ENCODE measurements around the gene CAMK2D. TPM values are rescaled to one million over a fixed set of nuclear protein-coding genes. Genes with fewer than 3 reads are reported as not detected.

CAMK2D gene
- total RNA-seq, 1 donor: 207 TPM

GRCh38 chr4:113588895-113589668 lies 172.5 kb downstream of the CAMK2D start:
- no peak overlapping the region for H3K27ac ChIP-seq (ENCODE audit: low read depth, low read length)
- H3K79me2 ChIP-seq (ENCODE audit: insufficient read depth, low read length): peaks cover 57% of the 10 kb centered on the region
- H3K4me3 ChIP-seq (ENCODE audit: insufficient read depth, low read length): no peak overlapping the region
- H3K9me3 ChIP-seq (ENCODE audit: low read depth, low read length): no peaks in the 10 kb centered on the region
- peaks cover 6% of the 10 kb centered on the region for H4K20me1 ChIP-seq (ENCODE audit: insufficient read depth, low read length)
- H2AFZ ChIP-seq (ENCODE audit: low read length): no peak overlapping the region
- DNase-seq (ENCODE audit: insufficient read length, low spot score, missing footprints): no peak
- TF ChIP-seq CTCF (IDR thresholded peaks at IDR 0.05; ENCODE audit: extremely low read depth, low read depth, low read length): no peak
- H3K4me1 ChIP-seq (ENCODE audit: insufficient read depth, low read length): peaks cover 18% of the 10 kb centered on the region
- H3K27me3 ChIP-seq (ENCODE audit: insufficient read depth, low read length): no peaks in the 10 kb centered on the region
- H3K4me2 ChIP-seq (ENCODE audit: insufficient read depth, low read length): no peak overlapping the region
- H3K36me3 ChIP-seq (ENCODE audit: insufficient read depth, low read length): peaks cover 6% of the 10 kb centered on the region

GRCh38 chr4:113587640-113588275 lies 173.8 kb downstream of the CAMK2D start:
- H3K4me1 ChIP-seq (ENCODE audit: insufficient read depth, low read length): peaks cover 19% of the 10 kb centered on the region
- no peak overlapping the region for H2AFZ ChIP-seq (ENCODE audit: low read length)
- DNase-seq (ENCODE audit: insufficient read length, low spot score, missing footprints): no peak
- peaks cover 6% of the 10 kb centered on the region for H4K20me1 ChIP-seq (ENCODE audit: insufficient read depth, low read length)
- H3K79me2 ChIP-seq (ENCODE audit: insufficient read depth, low read length): peaks cover 58% of the 10 kb centered on the region
- H3K9me3 ChIP-seq (ENCODE audit: low read depth, low read length): no peaks in the 10 kb centered on the region
- peaks cover 6% of the 10 kb centered on the region for H3K36me3 ChIP-seq (ENCODE audit: insufficient read depth, low read length)
- H3K4me2 ChIP-seq (ENCODE audit: insufficient read depth, low read length): no peak overlapping the region
- no peak overlapping the region for H3K27ac ChIP-seq (ENCODE audit: low read depth, low read length)
- TF ChIP-seq CTCF (IDR thresholded peaks at IDR 0.05; ENCODE audit: extremely low read depth, low read depth, low read length): no peak
- H3K27me3 ChIP-seq (ENCODE audit: insufficient read depth, low read length): no peaks in the 10 kb centered on the region
- H3K4me3 ChIP-seq (ENCODE audit: insufficient read depth, low read length): no peak overlapping the region

GRCh38 chr4:113587156-113587555 lies 174.4 kb downstream of the CAMK2D start:
- H3K4me1 ChIP-seq (ENCODE audit: insufficient read depth, low read length): peaks cover 18% of the 10 kb centered on the region

More at GRCh38 chr4:113587156-113587555, 174.4 kb downstream of the CAMK2D start:
- Histone ChIP-seq H3K27me3 (ENCODE audit: insufficient read depth, low read length) (no peaks in the 10 kb centered on the region), H3K79me2 (ENCODE audit: insufficient read depth, low read length) (peaks cover 62% of the 10 kb centered on the region), H3K27ac (ENCODE audit: low read depth, low read length) (no peak overlapping the region), H3K36me3 (ENCODE audit: insufficient read depth, low read length) (peaks cover 6% of the 10 kb centered on the region), H3K4me3 (ENCODE audit: insufficient read depth, low read length) (no peak overlapping the region), H4K20me1 (ENCODE audit: insufficient read depth, low read length) (peaks cover 6% of the 10 kb centered on the region), H3K9me3 (ENCODE audit: low read depth, low read length) (no peaks in the 10 kb centered on the region), H3K4me2 (ENCODE audit: insufficient read depth, low read length) (no peak overlapping the region), H2AFZ (ENCODE audit: low read length) (no peak overlapping the region)
- no peak for TF ChIP-seq CTCF (IDR thresholded peaks at IDR 0.05; ENCODE audit: extremely low read depth, low read depth, low read length)
- DNase-seq (ENCODE audit: insufficient read length, low spot score, missing footprints): no peak

Measured in osteoblast (primary cell).